ENCODE data around the gene CLPX. TPM values are rescaled to one million over a fixed set of nuclear protein-coding genes. Genes with fewer than 3 reads are reported as not detected.

The CLPX gene
- total and polyA plus RNA-seq, 11 donors: 11.2 to 64.8 (median 54.0) TPM

GRCh38 chr15:65164139-65164538 lies 21.0 kb downstream of the CLPX start:
- Histone ChIP-seq H3K27ac (no peak overlapping the region), H3K9me3 (no peaks in the 10 kb centered on the region), H3K36me3 (peaks cover 0 to 88% (median 67%) of the 10 kb centered on the region in 9 donors), H3K4me1 (peaks cover 0 to 13% (median 0%) of the 10 kb centered on the region in 12 donors), H3K4me3 (no peak overlapping the region), H3K27me3 (no peaks in the 10 kb centered on the region)
- 76 to 84% (median 81%) methylated on average over 1 of the region's 1 CpG for WGBS, 4 donors
- DNase-seq: no peak
- TF ChIP-seq POLR2A (IDR thresholded peaks at IDR 0.05): no peak
- TF ChIP-seq, protein P1, sequence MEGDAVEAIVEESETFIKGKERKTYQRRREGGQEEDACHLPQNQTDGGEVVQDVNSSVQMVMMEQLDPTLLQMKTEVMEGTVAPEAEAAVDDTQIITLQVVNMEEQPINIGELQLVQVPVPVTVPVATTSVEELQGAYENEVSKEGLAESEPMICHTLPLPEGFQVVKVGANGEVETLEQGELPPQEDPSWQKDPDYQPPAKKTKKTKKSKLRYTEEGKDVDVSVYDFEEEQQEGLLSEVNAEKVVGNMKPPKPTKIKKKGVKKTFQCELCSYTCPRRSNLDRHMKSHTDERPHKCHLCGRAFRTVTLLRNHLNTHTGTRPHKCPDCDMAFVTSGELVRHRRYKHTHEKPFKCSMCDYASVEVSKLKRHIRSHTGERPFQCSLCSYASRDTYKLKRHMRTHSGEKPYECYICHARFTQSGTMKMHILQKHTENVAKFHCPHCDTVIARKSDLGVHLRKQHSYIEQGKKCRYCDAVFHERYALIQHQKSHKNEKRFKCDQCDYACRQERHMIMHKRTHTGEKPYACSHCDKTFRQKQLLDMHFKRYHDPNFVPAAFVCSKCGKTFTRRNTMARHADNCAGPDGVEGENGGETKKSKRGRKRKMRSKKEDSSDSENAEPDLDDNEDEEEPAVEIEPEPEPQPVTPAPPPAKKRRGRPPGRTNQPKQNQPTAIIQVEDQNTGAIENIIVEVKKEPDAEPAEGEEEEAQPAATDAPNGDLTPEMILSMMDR (IDR thresholded peaks at IDR 0.05): no peak
- no peak for ATAC-seq
- intact Hi-C loops (cut with DNase I): no loop called here

- WGBS, 4 donors: 70 to 77% (median 72%) methylated on average over 4 of the region's 4 CpGs
- peaks cover 0 to 13% (median 0%) of the 10 kb centered on the region in 12 donors for H3K4me1 ChIP-seq
- peaks cover 0 to 92% (median 71%) of the 10 kb centered on the region in 9 donors for H3K36me3 ChIP-seq
- no peak overlapping the region for H3K27ac ChIP-seq
- DNase-seq (no peak), ATAC-seq (peak in 1 of 4 donors; percentile 38)
- H3K27me3 ChIP-seq: no peaks in the 10 kb centered on the region
- TF ChIP-seq POLR2A (IDR thresholded peaks at IDR 0.05): no peak
- TF ChIP-seq, protein P1 (IDR thresholded peaks at IDR 0.05): no peak
- H3K9me3 ChIP-seq: no peaks in the 10 kb centered on the region
- intact Hi-C loops (cut with DNase I): no loop called here
- H3K4me3 ChIP-seq: no peak overlapping the region
These were observed 22.1 kb downstream of the CLPX start for GRCh38 chr15:65163041-65163440.

DNA sequence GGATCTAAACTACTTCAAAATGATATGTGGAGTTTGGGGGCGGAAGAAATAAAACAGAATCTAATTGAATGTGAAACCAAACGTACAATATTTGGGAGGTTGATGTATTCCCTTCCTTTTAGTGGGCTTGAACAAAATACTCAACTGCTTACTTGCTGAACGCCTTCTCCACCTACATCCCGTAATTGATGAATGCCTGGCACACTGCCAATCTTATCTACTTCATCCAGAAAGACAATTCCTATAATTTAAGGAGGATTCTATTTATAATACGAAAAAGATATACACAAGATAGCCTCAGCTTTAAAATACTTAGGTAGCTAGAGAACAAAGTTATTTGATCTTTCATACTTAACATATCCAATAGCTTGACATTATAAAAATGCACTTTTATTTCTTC lies 28.4 kb downstream of the CLPX start:
- H3K36me3 ChIP-seq: peaks cover 0 to 98% (median 92%) of the 10 kb centered on the region in 9 donors

GRCh38 chr15:65154720-65155119 lies 30.4 kb downstream of the CLPX start:
- Histone ChIP-seq H3K27me3 (no peaks in the 10 kb centered on the region), H3K4me1 (peaks cover 0 to 4% (median 0%) of the 10 kb centered on the region in 12 donors), H3K36me3 (peaks cover 0 to 100% (median 95%) of the 10 kb centered on the region in 9 donors), H3K9me3 (no peaks in the 10 kb centered on the region), H3K4me3 (no peak overlapping the region), H3K27ac (no peak overlapping the region)
- intact Hi-C loops (cut with DNase I): no loop called here
- WGBS, 4 donors: 81 to 93% (median 90%) methylated on average over 6 of the region's 6 CpGs
- ATAC-seq (no peak), DNase-seq (no peak)
- TF ChIP-seq POLR2A (IDR thresholded peaks at IDR 0.05): no peak
- TF ChIP-seq, protein P1 (IDR thresholded peaks at IDR 0.05): no peak

More for the DNA sequence above, 28.4 kb downstream of the CLPX start:
- no peaks in the 10 kb centered on the region for H3K9me3 ChIP-seq
- ATAC-seq (no peak), DNase-seq (no peak)
- H3K4me3 ChIP-seq: no peak overlapping the region
- no peaks in the 10 kb centered on the region for H3K27me3 ChIP-seq
- 57 to 61% (median 59%) methylated on average over 5 of the region's 5 CpGs for WGBS, 4 donors
- peaks cover 0 to 4% (median 0%) of the 10 kb centered on the region in 12 donors for H3K4me1 ChIP-seq
- TF ChIP-seq, protein P1 (IDR thresholded peaks at IDR 0.05): no peak
- TF ChIP-seq POLR2A (IDR thresholded peaks at IDR 0.05): no peak
- H3K27ac ChIP-seq: peak overlapping the region in 1 of 12 donors; percentile 6
- intact Hi-C loops (cut with DNase I): no loop called here
